Endothelial cell of umbilical vein (primary cell): ENCODE measurements around the gene MCCC1. TPM values are rescaled to one million over a fixed set of nuclear protein-coding genes. Genes with fewer than 3 reads are reported as not detected.

Source experiments
- BruUV-seq: library from RNA; stranded (reverse); fragments of 400-500 nt; replicated peaks from 2 replicates; lab custom pipeline; 2021; lab: Mats Ljungman, UMichigan
- CTCF ChIA-PET: fragments of 300-600, 350-600 bp; sonication (Branson Sonifier 250); formaldehyde crosslinking; loops from one replicate; lab custom pipeline; 2021; ENCODE audit warnings: antibody characterized with exemption, inconsistent platforms; lab: Charles Lee
- POLR2A ChIA-PET: fragments of 300-600, 350-600 bp; sonication (Branson Sonifier 250); formaldehyde crosslinking; loops from one replicate; lab custom pipeline; 2021; ENCODE audit warnings: antibody characterized with exemption, inconsistent platforms; lab: Charles Lee
- DNase-seq: peaks from one replicate; pipeline ENCODE4 v3.0.0-alpha.2; 2011; ENCODE audit warnings: low read depth, low spot score
- FAIRE-seq: peaks from 2 replicates; lab custom pipeline; 2011; peaks lifted over from hg19 to GRCh38; lab: Jason Lieb, UNC
- H2AFZ ChIP-seq: 2 replicates; pipeline ENCODE4 v1.6.0; 2012; ENCODE audit warnings: low read depth, low read length, control low read depth, inconsistent platforms
- H3K27ac ChIP-seq: 2 replicates; pipeline ENCODE4 v1.5.1; 2011; ENCODE audit warnings: low read depth, mild to moderate bottlenecking, control low read depth, low read length, moderate library complexity; ENCODE audit not compliant: insufficient read depth
- H3K27me3 ChIP-seq, 2 experiments: 2 replicates each; pipeline versions ENCODE4 v1.6.0 to v1.6.1; 2011; ENCODE audit warnings: low read length in 2 of 2, mixed read lengths in 1 of 2; ENCODE audit not compliant: control insufficient read depth in 2 of 2, insufficient read depth in 2 of 2
- H3K36me3 ChIP-seq, 2 experiments: 2 replicates in 1 of 2; 3 replicates in 1 of 2; pipeline ENCODE4 v1.5.1; 2011; ENCODE audit warnings: low read length in 2 of 2, mild to moderate bottlenecking in 1 of 2, moderate library complexity in 1 of 2; ENCODE audit not compliant: control insufficient read depth in 2 of 2, insufficient read depth in 2 of 2; ENCODE audit errors: extremely low read depth in 1 of 2
- H3K4me1 ChIP-seq: 3 replicates; pipeline ENCODE4 v1.5.1; 2011; ENCODE audit warnings: mild to moderate bottlenecking, low read length; ENCODE audit not compliant: control insufficient read depth, insufficient read depth; ENCODE audit errors: extremely low read depth
- H3K4me2 ChIP-seq: 2 replicates; pipeline ENCODE4 v1.6.1; 2011; ENCODE audit warnings: low read length, control low read depth, mixed read lengths; ENCODE audit not compliant: insufficient read depth
- H3K4me3 ChIP-seq, 3 experiments: fragments of 200-600 bp in 1 of 3; sonication (generic), shearing (Covaris generic) in 1 of 3; replicated peaks in 1 of 3; 2 replicates each; pipeline ENCODE4 v1.5.1; 2011 to 2016; ENCODE audit warnings: control low read depth in 3 of 3, low read length in 3 of 3, mild to moderate bottlenecking in 2 of 3, inconsistent platforms in 1 of 3, low read depth in 1 of 3, moderate library complexity in 1 of 3; ENCODE audit not compliant: insufficient read depth in 1 of 3
- H3K79me2 ChIP-seq: 2 replicates; pipeline ENCODE4 v1.6.0; 2012; ENCODE audit warnings: low read length, inconsistent platforms; ENCODE audit not compliant: control insufficient read depth, insufficient read depth
- H3K9ac ChIP-seq: replicated peaks from 2 replicates; pipeline ENCODE3; 2011; ENCODE audit warnings: low read length, control low read depth; ENCODE audit not compliant: insufficient read depth; ENCODE audit errors: extremely low read depth
- H3K9me1 ChIP-seq: replicated peaks from 3 replicates; pipeline ENCODE4 v1.6.0; 2011; ENCODE audit warnings: mild to moderate bottlenecking, low read length; ENCODE audit not compliant: control insufficient read depth, insufficient read depth; ENCODE audit errors: extremely low read depth
- H3K9me3 ChIP-seq: replicated peaks from 2 replicates; pipeline ENCODE4 v1.5.1; 2012; ENCODE audit warnings: low read length, inconsistent platforms; ENCODE audit not compliant: control insufficient read depth, insufficient read depth
- H4K20me1 ChIP-seq: replicated peaks from 2 replicates; pipeline ENCODE3; 2011; ENCODE audit warnings: mild to moderate bottlenecking, low read length; ENCODE audit not compliant: control insufficient read depth, insufficient read depth; ENCODE audit errors: extremely low read depth
- EZH2 ChIP-seq: IDR thresholded peaks from 2 replicates; pipeline ENCODE4 v1.6.1; 2012; ENCODE audit warnings: borderline replicate concordance, low read depth, mild to moderate bottlenecking, moderate library complexity, low read length, inconsistent platforms; ENCODE audit not compliant: severe bottlenecking
- FOS ChIP-seq: IDR thresholded peaks from 2 replicates; pipeline ENCODE4 v1.6.1; 2011; ENCODE audit warnings: mild to moderate bottlenecking, low read length, moderate library complexity, borderline replicate concordance; ENCODE audit not compliant: insufficient read depth
- GATA2 ChIP-seq: IDR thresholded peaks from 2 replicates; pipeline ENCODE4 v1.7.0; 2011; ENCODE audit warnings: low read depth, mild to moderate bottlenecking, moderate library complexity, mixed read lengths, low read length; ENCODE audit not compliant: insufficient read length, insufficient read depth
- JUN ChIP-seq: IDR thresholded peaks from 2 replicates; pipeline ENCODE4 v1.6.1; 2011; ENCODE audit warnings: borderline replicate concordance, low read depth; ENCODE audit not compliant: insufficient read length, insufficient read depth
- MYC ChIP-seq: IDR thresholded peaks from one replicate; pipeline ENCODE4 v1.6.1; 2011; ENCODE audit warnings: mild to moderate bottlenecking, low read depth, low read length
- POLR2A ChIP-seq: IDR thresholded peaks from 2 replicates; pipeline ENCODE4 v1.6.1; 2012; ENCODE audit warnings: low read depth, mild to moderate bottlenecking, control low read depth, low read length
- POLR2AphosphoS5 ChIP-seq: IDR thresholded peaks from 2 replicates; pipeline ENCODE4 v1.6.1; 2012; ENCODE audit warnings: low read depth, mild to moderate bottlenecking, control low read depth, low read length, moderate library complexity; ENCODE audit not compliant: insufficient read depth
- dilution Hi-C: fragments of 300-500 bp; cut with MboI; formaldehyde crosslinking; loops from one replicate; pipeline ENCODE4 v1.15.0; 2019; ENCODE audit warnings: low sequenced_read_pairs; ENCODE audit not compliant: extremely low pct_ligation_motif_present
- intact Hi-C: fragments of 100-400 bp; cut with micrococcal nuclease; formaldehyde crosslinking; loops from one replicate; pipeline ENCODE4 v1.10.0; 2022
- polyA plus RNA-seq, 4 experiments: library from polyadenylated mRNA; depleted of rRNA in 3 of 4; stranded (reverse) in 3 of 4; unstranded in 1 of 4; fragments of >200 nt; gene quantifications; 2 replicates each; pipeline versions ENCODE4 v1.2.1 to v1.2.3, GENCODE V29; 2011 to 2012; ENCODE audit warnings: missing spikeins in 1 of 4
- total RNA-seq: library from RNA; stranded (reverse); gene quantifications from 2 replicates; pipeline ENCODE4 v1.2.3, GENCODE V29; 2021
- TF ChIP-seq, protein P1 (sequence below): IDR thresholded peaks from 2 replicates; pipeline ENCODE4 v1.6.1; 2011; ENCODE audit not compliant: insufficient read depth, insufficient read length
- TF ChIP-seq, protein P2 (sequence below), 2 donors: IDR thresholded peaks; 1 replicate in 1 of 2; 2 replicates in 1 of 2; pipeline ENCODE4 v1.5.1; 2011; ENCODE audit warnings: low read length in 2 of 2, mild to moderate bottlenecking in 2 of 2, moderate library complexity in 2 of 2, control low read depth in 1 of 2, inconsistent platforms in 1 of 2, low read depth in 1 of 2; ENCODE audit not compliant: insufficient read depth in 1 of 2; ENCODE audit errors: extremely low read depth in 1 of 2

Gene MCCC1
- total and polyA plus RNA-seq, 2 donors (not counting 3 experiments of a cell fraction or from before 2014, with no cell fraction given), result 9.2 to 19.7 TPM

DNA sequence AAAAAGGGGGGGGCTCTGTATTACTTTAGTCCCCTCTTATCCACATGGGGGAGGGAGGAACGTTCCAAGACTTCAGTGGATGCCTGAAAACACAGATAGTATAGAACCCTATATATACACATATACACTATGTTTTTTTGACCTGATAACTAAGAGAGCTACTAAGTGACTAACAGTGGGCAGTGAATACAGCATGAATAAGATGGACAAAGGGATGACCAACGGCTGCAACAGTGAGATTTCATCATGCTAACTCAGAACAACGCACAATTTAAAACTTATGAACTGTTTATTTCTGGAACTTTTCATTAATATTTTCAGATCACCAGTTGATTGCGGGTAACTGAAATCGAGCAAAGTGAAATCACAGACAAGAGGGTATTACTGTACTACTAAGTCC, 126.2 kb downstream of the MCCC1 start:
- H3K27me3 ChIP-seq, result no peaks in the 10 kb centered on the region
- no peak overlapping the region for H3K9ac ChIP-seq
- H3K9me1 ChIP-seq, result no peaks in the 10 kb centered on the region
- no peak overlapping the region for H3K4me2 ChIP-seq
- TF ChIP-seq POLR2AphosphoS5 (no peak), FOS (no peak), EZH2 (no peak), JUN (no peak), MYC (no peak), GATA2 (no peak), POLR2A (no peak)
- TF ChIP-seq, protein P1, sequence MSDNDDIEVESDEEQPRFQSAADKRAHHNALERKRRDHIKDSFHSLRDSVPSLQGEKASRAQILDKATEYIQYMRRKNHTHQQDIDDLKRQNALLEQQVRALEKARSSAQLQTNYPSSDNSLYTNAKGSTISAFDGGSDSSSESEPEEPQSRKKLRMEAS, result no peak
- TF ChIP-seq, protein P2, sequence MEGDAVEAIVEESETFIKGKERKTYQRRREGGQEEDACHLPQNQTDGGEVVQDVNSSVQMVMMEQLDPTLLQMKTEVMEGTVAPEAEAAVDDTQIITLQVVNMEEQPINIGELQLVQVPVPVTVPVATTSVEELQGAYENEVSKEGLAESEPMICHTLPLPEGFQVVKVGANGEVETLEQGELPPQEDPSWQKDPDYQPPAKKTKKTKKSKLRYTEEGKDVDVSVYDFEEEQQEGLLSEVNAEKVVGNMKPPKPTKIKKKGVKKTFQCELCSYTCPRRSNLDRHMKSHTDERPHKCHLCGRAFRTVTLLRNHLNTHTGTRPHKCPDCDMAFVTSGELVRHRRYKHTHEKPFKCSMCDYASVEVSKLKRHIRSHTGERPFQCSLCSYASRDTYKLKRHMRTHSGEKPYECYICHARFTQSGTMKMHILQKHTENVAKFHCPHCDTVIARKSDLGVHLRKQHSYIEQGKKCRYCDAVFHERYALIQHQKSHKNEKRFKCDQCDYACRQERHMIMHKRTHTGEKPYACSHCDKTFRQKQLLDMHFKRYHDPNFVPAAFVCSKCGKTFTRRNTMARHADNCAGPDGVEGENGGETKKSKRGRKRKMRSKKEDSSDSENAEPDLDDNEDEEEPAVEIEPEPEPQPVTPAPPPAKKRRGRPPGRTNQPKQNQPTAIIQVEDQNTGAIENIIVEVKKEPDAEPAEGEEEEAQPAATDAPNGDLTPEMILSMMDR (IDR thresholded peaks at IDR 0.05; ENCODE audit: extremely low read depth in 1 of 2, insufficient read depth in 1 of 2, low read depth in 1 of 2, low read length in 2 of 2), result no peak
- intact Hi-C loops (no loop called here), dilution Hi-C loops (no loop called here)
- peaks cover 73% of the 10 kb centered on the region for H3K79me2 ChIP-seq
- ChIA-PET POLR2A (no interaction called here), CTCF (no interaction called here)
- H3K4me3 ChIP-seq, result no peak overlapping the region
- no peaks in the 10 kb centered on the region for H3K36me3 ChIP-seq
- no peak overlapping the region for H2AFZ ChIP-seq
- BruUV-seq, result no TSS peak
- DNase-seq (no peak), FAIRE-seq (no peak)
- no peak overlapping the region for H3K27ac ChIP-seq
- H4K20me1 ChIP-seq, result peaks cover 4% of the 10 kb centered on the region
- no peaks in the 10 kb centered on the region for H3K9me3 ChIP-seq
- H3K4me1 ChIP-seq, result peaks cover 6% of the 10 kb centered on the region
